Lower leg skin (tissue), 4 donors: ENCODE measurements around the gene TIMM10. TPM values are rescaled to one million over a fixed set of nuclear protein-coding genes. Genes with fewer than 3 reads are reported as not detected.

Experiments
- DNase-seq, 2 donors: peaks; one replicate each; pipeline ENCODE4 v3.0.0-alpha.2; 2019; ENCODE audit warnings: low spot score in 2 of 2
- H3K4me3 ChIP-seq: fragments of 200-600 bp; sonication (generic); 2 replicates; pipeline ENCODE4 v1.5.1; 2017; ENCODE audit warnings: mild to moderate bottlenecking, low read depth; ENCODE audit not compliant: poor library complexity, severe bottlenecking
- POLR2A ChIP-seq, 2 donors: fragments of 450-650 bp; IDR thresholded peaks; one replicate each; pipeline ENCODE4 v1.6.1; 2016 to 2017; ENCODE audit warnings: antibody characterized with exemption in 2 of 2, mild to moderate bottlenecking in 1 of 2, moderate library complexity in 1 of 2
- WGBS, 2 donors: methylation state at CpG; one replicate each; pipeline ENCODE4 v1.1.5; 2018; 5-methylcytosine and 5-hydroxymethylcytosine counted together
- intact Hi-C: fragments of 100-400 bp; cut with DNase I; formaldehyde crosslinking; loops from one replicate; pipeline ENCODE4 v1.15.0; 2023; ENCODE audit warnings: low total_unique reads
- total RNA-seq, 4 donors: library from RNA; depleted of rRNA; stranded (reverse); fragments of >200 nt; gene quantifications; one replicate each; pipeline ENCODE4 v1.1.0, GENCODE V29; 2016
- TF ChIP-seq, protein P1 (sequence below), 3 donors: fragments of 450-650 bp; IDR thresholded peaks; one replicate each; pipeline ENCODE4 v1.5.1; 2016; ENCODE audit warnings: antibody characterized with exemption in 3 of 3, mild to moderate bottlenecking in 3 of 3, moderate library complexity in 2 of 3

The TIMM10 gene
- total RNA-seq, 4 donors from 2014 or later, result 24.3 to 53.2 (median 29.4) TPM

DNA sequence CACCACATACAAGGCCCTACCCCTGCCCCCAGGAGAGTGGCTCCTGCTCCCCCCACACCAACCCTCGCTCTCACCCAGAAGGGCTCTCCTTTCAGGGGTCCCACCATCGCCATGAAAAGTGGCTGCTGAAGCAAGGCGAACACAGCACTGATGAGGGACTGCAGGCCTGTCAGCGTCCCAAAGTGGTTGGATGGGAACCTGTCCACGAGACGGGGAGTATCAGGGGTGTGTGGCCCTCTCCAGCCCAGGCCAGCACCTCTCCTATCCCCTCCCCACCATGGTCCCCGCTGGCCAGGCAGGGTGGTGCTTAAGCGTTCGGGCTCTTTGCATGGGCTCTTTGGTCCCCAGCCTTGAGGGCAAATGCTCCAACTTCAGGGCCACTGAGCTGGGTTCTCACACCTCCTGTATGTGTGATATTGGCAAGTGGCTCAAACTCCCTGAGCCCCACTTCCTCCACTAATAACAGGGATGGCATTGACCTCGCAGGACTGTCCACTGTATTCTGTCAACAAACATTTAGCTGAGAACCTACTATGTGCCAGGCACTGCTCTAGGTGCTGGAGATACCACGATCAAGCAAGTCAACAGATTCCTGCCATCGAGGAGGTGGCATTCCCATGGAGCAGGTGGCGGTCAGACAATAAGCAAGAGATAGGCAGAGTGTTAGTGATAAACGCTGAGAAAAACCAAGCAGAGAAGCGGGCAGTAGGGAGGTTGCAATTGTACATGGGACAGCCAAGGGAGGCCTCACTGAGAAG is 43.4 kb downstream of the TIMM10 start:
- 93 to 94% methylated on average over 13 to 15 of the region's 15 CpGs for WGBS, 2 donors
- intact Hi-C loops, result no loop called here
- TF ChIP-seq, protein P1, sequence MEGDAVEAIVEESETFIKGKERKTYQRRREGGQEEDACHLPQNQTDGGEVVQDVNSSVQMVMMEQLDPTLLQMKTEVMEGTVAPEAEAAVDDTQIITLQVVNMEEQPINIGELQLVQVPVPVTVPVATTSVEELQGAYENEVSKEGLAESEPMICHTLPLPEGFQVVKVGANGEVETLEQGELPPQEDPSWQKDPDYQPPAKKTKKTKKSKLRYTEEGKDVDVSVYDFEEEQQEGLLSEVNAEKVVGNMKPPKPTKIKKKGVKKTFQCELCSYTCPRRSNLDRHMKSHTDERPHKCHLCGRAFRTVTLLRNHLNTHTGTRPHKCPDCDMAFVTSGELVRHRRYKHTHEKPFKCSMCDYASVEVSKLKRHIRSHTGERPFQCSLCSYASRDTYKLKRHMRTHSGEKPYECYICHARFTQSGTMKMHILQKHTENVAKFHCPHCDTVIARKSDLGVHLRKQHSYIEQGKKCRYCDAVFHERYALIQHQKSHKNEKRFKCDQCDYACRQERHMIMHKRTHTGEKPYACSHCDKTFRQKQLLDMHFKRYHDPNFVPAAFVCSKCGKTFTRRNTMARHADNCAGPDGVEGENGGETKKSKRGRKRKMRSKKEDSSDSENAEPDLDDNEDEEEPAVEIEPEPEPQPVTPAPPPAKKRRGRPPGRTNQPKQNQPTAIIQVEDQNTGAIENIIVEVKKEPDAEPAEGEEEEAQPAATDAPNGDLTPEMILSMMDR (IDR thresholded peaks at IDR 0.05), result no peak
- TF ChIP-seq POLR2A (IDR thresholded peaks at IDR 0.05), result no peak
- DNase-seq, result no peak
- no peak overlapping the region for H3K4me3 ChIP-seq

DNA sequence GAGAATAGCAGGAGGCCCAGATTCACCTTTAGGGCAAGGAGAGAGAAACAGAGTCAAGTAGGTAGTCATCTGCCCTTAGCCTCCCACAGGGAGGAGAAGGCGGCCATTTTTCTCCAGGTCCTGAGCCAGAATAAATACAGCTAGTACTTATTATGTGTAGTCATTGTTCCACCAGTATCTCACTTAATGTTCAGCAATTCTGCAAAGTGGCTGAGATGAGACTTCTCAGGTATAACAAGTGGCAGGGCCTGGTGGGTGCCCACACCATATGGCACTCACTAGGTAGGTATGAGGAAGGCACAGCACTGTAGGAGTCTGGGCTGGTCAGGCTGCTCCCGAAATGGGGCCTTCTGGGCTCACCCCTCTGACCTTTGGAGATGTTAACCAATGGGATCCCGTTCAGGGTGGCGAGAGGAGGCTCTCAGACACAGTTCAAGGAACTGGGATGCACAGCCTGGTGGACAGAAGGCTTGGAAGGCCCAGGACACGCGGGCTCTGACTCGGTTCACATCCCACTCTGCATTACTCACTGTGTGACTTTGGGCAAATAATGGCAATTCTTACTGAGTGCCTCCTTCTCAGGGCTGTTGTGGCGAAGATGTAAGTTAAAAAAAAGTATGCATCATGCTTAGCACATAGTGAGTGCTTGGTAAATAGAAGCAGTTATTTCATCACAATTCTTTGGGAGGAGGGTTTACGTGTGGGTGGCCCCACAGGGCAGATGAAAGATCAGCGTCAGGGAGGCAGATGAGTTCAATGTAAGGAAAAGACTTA is 45.1 kb downstream of the TIMM10 start:
- TF ChIP-seq, protein P1 (IDR thresholded peaks at IDR 0.05), result no peak
- TF ChIP-seq POLR2A (IDR thresholded peaks at IDR 0.05), result no peak
- no peak for DNase-seq
- intact Hi-C loops, result no loop called here
- 85 to 88% methylated on average over 10 of the region's 10 CpGs for WGBS, 2 donors
- H3K4me3 ChIP-seq, result no peak overlapping the region

DNA sequence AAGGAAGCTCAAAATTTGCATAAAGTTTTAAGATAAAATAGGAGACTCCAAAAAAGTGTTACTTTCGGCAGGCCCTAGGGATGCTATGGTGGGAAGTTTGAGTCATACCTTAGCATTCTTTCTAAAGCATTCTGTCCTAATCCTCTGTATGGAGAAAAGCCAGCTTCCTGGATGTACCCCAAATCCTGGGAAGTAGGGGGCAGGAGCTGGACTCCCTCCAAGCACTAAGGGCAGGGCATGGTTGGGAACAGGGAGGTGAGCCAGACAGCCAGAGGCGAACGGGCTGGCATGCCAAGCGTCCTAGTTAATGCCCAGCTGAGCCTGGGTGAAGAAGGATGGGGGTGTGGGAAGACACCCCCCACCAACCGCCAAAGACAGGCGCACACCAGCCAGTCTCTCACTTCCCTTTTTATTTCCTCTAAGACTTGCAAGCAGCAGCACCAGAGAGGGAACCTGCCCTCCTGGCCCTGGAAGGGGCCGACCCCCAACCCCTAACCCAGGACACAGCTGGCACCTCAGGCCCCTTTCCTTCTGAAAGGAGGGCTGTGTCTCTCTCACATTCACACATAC is 46.3 kb downstream of the TIMM10 start:
- TF ChIP-seq, protein P1 (IDR thresholded peaks at IDR 0.05), result no peak
- no peak for TF ChIP-seq POLR2A (IDR thresholded peaks at IDR 0.05)
- 57 to 61% methylated on average over 7 of the region's 7 CpGs for WGBS, 2 donors
- DNase-seq, result no peak

DNA sequence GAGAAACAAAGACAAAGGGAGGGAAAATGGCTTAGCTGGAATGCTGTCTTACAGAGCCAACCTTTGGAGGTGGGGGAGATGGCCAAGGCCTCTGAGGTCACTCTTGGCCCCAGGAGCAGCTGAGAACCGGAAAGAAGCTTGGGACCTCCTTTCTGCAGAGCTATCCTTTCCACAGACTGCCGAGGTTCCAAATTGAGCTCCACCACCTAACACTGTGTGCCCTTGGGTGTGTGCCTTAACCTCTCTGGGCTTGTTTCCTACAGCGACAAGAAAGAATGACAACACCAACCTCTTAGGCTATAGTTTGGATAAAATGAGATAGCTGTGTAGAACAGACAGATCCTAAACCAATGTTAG is 47.0 kb downstream of the TIMM10 start:
- intact Hi-C loops, result no loop called here
- no peak overlapping the region for H3K4me3 ChIP-seq
- no peak for DNase-seq
- TF ChIP-seq, protein P1 (IDR thresholded peaks at IDR 0.05), result no peak
- WGBS, 2 donors, result 66% methylated on average over 3 of the region's 3 CpGs

More for the DNA sequence above, 46.3 kb downstream of the TIMM10 start:
- intact Hi-C loops, result no loop called here
- no peak overlapping the region for H3K4me3 ChIP-seq

DNA sequence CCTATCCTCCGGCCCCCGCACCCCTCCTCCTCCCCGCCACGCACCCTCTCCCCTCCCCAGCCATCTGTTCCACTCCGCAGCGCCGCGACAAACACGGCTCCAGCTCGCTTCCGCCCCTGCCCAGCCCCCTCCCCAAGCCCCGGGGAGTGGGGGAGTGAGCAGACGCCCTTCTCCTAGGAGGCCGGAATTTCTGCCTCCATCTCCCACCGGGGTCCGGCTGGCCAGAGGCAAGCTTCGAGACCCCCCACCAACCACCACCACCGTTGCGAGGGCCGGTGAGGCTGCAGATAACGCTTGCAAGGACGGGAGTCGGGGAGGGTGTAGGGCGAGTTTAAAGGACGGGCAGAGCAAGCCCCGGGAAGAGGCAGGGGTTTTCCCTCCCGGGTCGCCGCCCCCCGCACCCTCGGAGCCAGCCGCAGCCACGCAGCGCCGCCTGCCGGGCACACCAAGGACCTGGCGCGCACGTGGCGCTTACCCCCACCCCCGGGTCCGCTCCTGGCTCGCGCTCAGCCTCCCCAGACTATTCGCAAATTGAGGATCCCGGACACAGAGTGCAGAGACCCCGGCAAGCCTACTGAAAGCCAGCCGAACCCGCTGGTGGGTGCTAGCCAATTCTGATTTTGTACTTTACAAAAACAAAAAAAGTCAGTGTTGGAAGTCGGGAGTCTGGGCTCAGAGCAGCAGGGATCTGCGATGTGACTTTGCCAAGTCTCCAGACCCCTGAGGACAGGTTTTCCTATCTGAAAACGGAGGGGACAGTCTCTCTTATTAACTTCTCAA is 47.6 kb downstream of the TIMM10 start:
- no peak overlapping the region for H3K4me3 ChIP-seq
- DNase-seq, result no peak
- 29 to 52% methylated on average over 51 to 52 of the region's 52 CpGs for WGBS, 2 donors
- TF ChIP-seq, protein P1 (IDR thresholded peaks at IDR 0.05), result no peak
- intact Hi-C loops, result no loop called here
